RWPE2 (cell line): ENCODE measurements around the gene PPIG.
"Not testable (repeated sequence)": the region's sequence is repeated elsewhere in the genome, so short reads cannot be mapped to it uniquely, and the experiment has no call there.

ENCODE experiments used
- ATAC-seq: fragments of 200-7000 bp; cut with Tn5 transposase; 3 replicates; pipeline ENCODE4 v1.9.1; 2021; ENCODE audit warnings: low read depth
- DNase-seq: peaks from one replicate; pipeline ENCODE4 v3.0.0-alpha.2; 2020; ENCODE audit warnings: low spot score
- H3K27ac ChIP-seq: fragments of 450-650 bp; 2 replicates; pipeline ENCODE4 v1.5.1; 2017; ENCODE audit warnings: mild to moderate bottlenecking; ENCODE audit not compliant: poor library complexity, severe bottlenecking
- H3K27me3 ChIP-seq: fragments of 250-450 bp; sonication (Bioruptor Pico); 2 replicates; pipeline ENCODE4 v1.5.1; 2021; ENCODE audit warnings: mild to moderate bottlenecking, moderate library complexity; ENCODE audit not compliant: insufficient read depth, poor library complexity, severe bottlenecking
- H3K36me3 ChIP-seq: fragments of 250-450 bp; sonication (Bioruptor Pico); 2 replicates; pipeline ENCODE4 v1.5.1; 2020; ENCODE audit warnings: low read depth, mild to moderate bottlenecking, moderate library complexity
- H3K4me1 ChIP-seq: fragments of 250-450 bp; sonication (Bioruptor Pico); 2 replicates; pipeline ENCODE4 v1.5.1; 2021; ENCODE audit warnings: mild to moderate bottlenecking, moderate library complexity; ENCODE audit not compliant: insufficient read depth, poor library complexity, severe bottlenecking
- H3K4me3 ChIP-seq: fragments of 250-450 bp; sonication (Bioruptor Pico); 2 replicates; pipeline ENCODE4 v1.5.1; 2021; ENCODE audit warnings: mild to moderate bottlenecking, moderate library complexity; ENCODE audit not compliant: severe bottlenecking
- H3K9me3 ChIP-seq: fragments of 250-450 bp; sonication (Bioruptor Pico); 2 replicates; pipeline ENCODE4 v1.5.1; 2021; ENCODE audit warnings: mild to moderate bottlenecking, moderate library complexity; ENCODE audit not compliant: severe bottlenecking
- CTCF ChIP-seq: fragments of 450-650 bp; IDR thresholded peaks from one replicate; pipeline ENCODE4 v1.5.1; 2017; ENCODE audit warnings: mild to moderate bottlenecking, moderate library complexity; ENCODE audit not compliant: poor library complexity, severe bottlenecking

The PPIG gene

GRCh38 chr2:169571571-169571970, 12.6 kb upstream of the PPIG start:
- Histone ChIP-seq H3K4me3 (no peak overlapping the region), H3K36me3 (peaks cover 42% of the 10 kb centered on the region), H3K27me3 (no peaks in the 10 kb centered on the region), H3K4me1 (peaks cover 27% of the 10 kb centered on the region), H3K9me3 (no peaks in the 10 kb centered on the region), H3K27ac (no peak overlapping the region)
- DNase-seq (no peak), ATAC-seq (no peak)
- TF ChIP-seq CTCF = no peak

GRCh38 chr2:169572189-169572588, 12.0 kb upstream of the PPIG start:
- no peaks in the 10 kb centered on the region for H3K27me3 ChIP-seq
- H3K36me3 ChIP-seq = peaks cover 36% of the 10 kb centered on the region
- no peaks in the 10 kb centered on the region for H3K9me3 ChIP-seq
- DNase-seq (no peak), ATAC-seq (no peak)
- H3K4me1 ChIP-seq = peaks cover 27% of the 10 kb centered on the region
- no peak for TF ChIP-seq CTCF
- H3K27ac ChIP-seq = no peak overlapping the region
- peak overlapping the region; percentile 55 for H3K4me3 ChIP-seq

- no peak overlapping the region for H3K27ac ChIP-seq
- no peak for TF ChIP-seq CTCF
Observed at GRCh38 chr2:169572821-169573159, 11.4 kb upstream of the PPIG start.

GRCh38 chr2:169573160-169573973, 10.8 kb upstream of the PPIG start, which contains the start of gene FASTKD1:
FASTKD1 (minus strand) TSS chr2:169573865; CDS start chr2:169572029, 1,836 bp downstream.
- H3K27ac ChIP-seq = peak within 1 kb of the TSS; percentile 46
- H3K27me3 ChIP-seq = no peaks in the 10 kb centered on the region
- no peak for TF ChIP-seq CTCF
- H3K9me3 ChIP-seq = no peaks in the 10 kb centered on the region
- peak; percentile 99 for ATAC-seq
- H3K4me1 ChIP-seq = peaks cover 27% of the 10 kb centered on the region
- DNase-seq = peak; percentile 89
- peak within 1 kb of the TSS; percentile 55 for H3K4me3 ChIP-seq
- peaks cover 28% of the 10 kb centered on the region for H3K36me3 ChIP-seq

More at GRCh38 chr2:169572821-169573159, 11.4 kb upstream of the PPIG start:
- Histone ChIP-seq H3K36me3 (peaks cover 33% of the 10 kb centered on the region), H3K4me1 (peaks cover 27% of the 10 kb centered on the region), H3K4me3 (peak overlapping the region; percentile 55), H3K9me3 (no peaks in the 10 kb centered on the region), H3K27me3 (no peaks in the 10 kb centered on the region)
- DNase-seq (no peak), ATAC-seq (no peak)

GRCh38 chr2:169573974-169574299, 10.2 kb upstream of the PPIG start:
- peak overlapping the region; percentile 55 for H3K4me3 ChIP-seq
- no peak for TF ChIP-seq CTCF
- DNase-seq (no peak), ATAC-seq (no peak)
- H3K4me1 ChIP-seq = peaks cover 27% of the 10 kb centered on the region
- no peak overlapping the region for H3K27ac ChIP-seq
- no peaks in the 10 kb centered on the region for H3K27me3 ChIP-seq
- no peaks in the 10 kb centered on the region for H3K9me3 ChIP-seq
- H3K36me3 ChIP-seq = peaks cover 28% of the 10 kb centered on the region

GRCh38 chr2:169574539-169574938, 9.6 kb upstream of the PPIG start:
- not testable (repeated sequence) for H3K27me3 ChIP-seq, H3K4me3 ChIP-seq, ATAC-seq, H3K9me3 ChIP-seq, H3K27ac ChIP-seq, DNase-seq
- peaks cover 27% of the 10 kb centered on the region for H3K4me1 ChIP-seq
- peaks cover 24% of the 10 kb centered on the region for H3K36me3 ChIP-seq

- H3K27me3 ChIP-seq, H3K9me3 ChIP-seq, H3K27ac ChIP-seq, H3K4me3 ChIP-seq, DNase-seq, ATAC-seq: not testable (repeated sequence)
- Histone ChIP-seq H3K4me1 (peaks cover 24% of the 10 kb centered on the region), H3K36me3 (peaks cover 17% of the 10 kb centered on the region)
Observed at GRCh38 chr2:169575264-169575663, 8.9 kb upstream of the PPIG start.
